SK-N-SH (cell line): ENCODE measurements around the gene METAP1. TPM values are rescaled to one million over a fixed set of nuclear protein-coding genes. Genes with fewer than 3 reads are reported as not detected.
"Not testable (repeated sequence)": the region's sequence is repeated elsewhere in the genome, so short reads cannot be mapped to it uniquely, and the experiment has no call there.

ENCODE experiments used
- CTCF ChIA-PET: fragments of 300-600, 350-600 bp; formaldehyde crosslinking; extraction: SDS; loops from one replicate; lab custom pipeline; 2021; lab: Yijun Ruan, JAX
- POLR2A ChIA-PET: fragments of 350-600 bp; sonication (Branson Sonifier 250); formaldehyde crosslinking; extraction: SDS; loops from one replicate; lab custom pipeline; 2020; ENCODE audit warnings: antibody characterized with exemption, inconsistent platforms; lab: Yijun Ruan, JAX
- DNase-seq: peaks from one replicate; pipeline ENCODE4 v3.0.0; 2012
- H2AFZ ChIP-seq: fragments of 200-600 bp; sonication (generic); 2 replicates; pipeline ENCODE4 v1.8.1; 2016; ENCODE audit warnings: antibody characterized with exemption, mild to moderate bottlenecking, low read depth
- H3F3A ChIP-seq: fragments of 200-600 bp; sonication (generic); replicated peaks from 2 replicates; pipeline ENCODE3; 2016; ENCODE audit warnings: antibody characterized with exemption, mild to moderate bottlenecking; ENCODE audit not compliant: insufficient read depth
- H3K27ac ChIP-seq, 2 experiments: fragments of 200-500 bp in 1 of 2; fragments of 200-600 bp in 1 of 2; sonication (Bioruptor generic) in 1 of 2; sonication (generic), shearing (Covaris generic) in 1 of 2; 2 replicates each; pipeline versions ENCODE4 v1.5.1 to v1.6.1; 2014 to 2016; ENCODE audit warnings: low read depth in 2 of 2, inconsistent platforms in 1 of 2, low read length in 1 of 2, mild to moderate bottlenecking in 1 of 2, mixed read lengths in 1 of 2
- H3K27me3 ChIP-seq: fragments of 200-600 bp; sonication (generic), shearing (Covaris generic); 2 replicates; pipeline ENCODE4 v1.6.1; 2016; ENCODE audit warnings: mixed run types; ENCODE audit not compliant: insufficient read depth
- H3K36me3 ChIP-seq, 2 experiments: fragments of 200-500 bp in 1 of 2; fragments of 200-600 bp in 1 of 2; sonication (Bioruptor generic) in 1 of 2; sonication (generic) in 1 of 2; replicated peaks in 1 of 2; 2 replicates each; pipeline versions ENCODE3 to v1.5.1; 2014 to 2016; ENCODE audit warnings: low read length in 1 of 2, mild to moderate bottlenecking in 1 of 2; ENCODE audit not compliant: insufficient read depth in 2 of 2, control insufficient read depth in 1 of 2
- H3K4me1 ChIP-seq, 2 experiments: fragments of 200-500 bp in 1 of 2; fragments of 200-600 bp in 1 of 2; sonication (Bioruptor generic) in 1 of 2; sonication (generic), shearing (Covaris generic) in 1 of 2; 2 replicates each; pipeline versions ENCODE4 v1.5.1 to v1.6.1; 2014 to 2016; ENCODE audit warnings: low read depth in 1 of 2, low read length in 1 of 2, mixed run types in 1 of 2; ENCODE audit not compliant: insufficient read depth in 2 of 2, control insufficient read depth in 1 of 2
- H3K4me2 ChIP-seq: fragments of 200-600 bp; sonication (generic), shearing (Covaris generic); 2 replicates; pipeline ENCODE4 v1.6.1; 2017; ENCODE audit warnings: mixed run types
- H3K4me3 ChIP-seq, 2 experiments: fragments of 200-500 bp in 1 of 2; fragments of 200-600 bp in 1 of 2; sonication (Bioruptor generic) in 1 of 2; sonication (generic), shearing (Covaris generic) in 1 of 2; 2 replicates each; pipeline versions ENCODE4 v1.5.1 to v1.8.1; 2014 to 2016; ENCODE audit warnings: low read depth in 2 of 2, inconsistent platforms in 1 of 2, low read length in 1 of 2, mild to moderate bottlenecking in 1 of 2, mixed read lengths in 1 of 2, moderate library complexity in 1 of 2
- H3K79me2 ChIP-seq: fragments of 200-600 bp; sonication (generic); 2 replicates; pipeline ENCODE4 v1.8.1; 2017; ENCODE audit warnings: mild to moderate bottlenecking; ENCODE audit not compliant: insufficient read depth
- H3K9ac ChIP-seq: fragments of 200-600 bp; sonication (generic); 2 replicates; pipeline ENCODE4 v1.6.1; 2017; ENCODE audit warnings: mixed run types
- H3K9me2 ChIP-seq: fragments of 200-600 bp; sonication (generic); 2 replicates; pipeline ENCODE4 v1.6.1; 2017; ENCODE audit warnings: mixed run types
- H3K9me3 ChIP-seq: fragments of 200-600 bp; sonication (generic); 2 replicates; pipeline ENCODE4 v1.6.1; 2017; ENCODE audit warnings: mixed run types, mild to moderate bottlenecking, moderate library complexity
- H4K20me1 ChIP-seq: fragments of 200-600 bp; sonication (generic); 2 replicates; pipeline ENCODE4 v1.6.1; 2017; ENCODE audit warnings: mild to moderate bottlenecking, mixed run types; ENCODE audit not compliant: insufficient read depth
- CHD2 ChIP-seq: fragments of 150-350 bp; IDR thresholded peaks from 2 replicates; pipeline ENCODE4 v1.6.1; 2018; ENCODE audit warnings: low read length; ENCODE audit not compliant: partially characterized antibody
- EP300 ChIP-seq, 2 experiments: IDR thresholded peaks; 2 replicates each; pipeline versions ENCODE4 v1.4.0 to v1.6.1; 2012; ENCODE audit warnings: borderline replicate concordance in 1 of 2, low read depth in 1 of 2, low read length in 1 of 2
- EZH2phosphoT487 ChIP-seq: fragments of 200-600 bp; sonication (generic); IDR thresholded peaks from 2 replicates; pipeline ENCODE4 v1.6.1; 2017; ENCODE audit warnings: low read depth, mixed run types, mild to moderate bottlenecking, antibody characterized with exemption, moderate library complexity, borderline replicate concordance
- FOXM1 ChIP-seq: IDR thresholded peaks from 2 replicates; pipeline ENCODE4 v1.4.0; 2012; ENCODE audit warnings: low read depth, mild to moderate bottlenecking
- GABPA ChIP-seq: IDR thresholded peaks from 2 replicates; pipeline ENCODE4 v1.4.0; 2012; ENCODE audit warnings: low read depth, mild to moderate bottlenecking
- MEF2A ChIP-seq: IDR thresholded peaks from 2 replicates; pipeline ENCODE4 v1.4.0; 2012; ENCODE audit warnings: low read depth, borderline replicate concordance
- MXI1 ChIP-seq: IDR thresholded peaks from 2 replicates; pipeline ENCODE4 v1.6.1; 2012; ENCODE audit warnings: mild to moderate bottlenecking, low read depth, low read length, improper control_type of control experiment
- NRF1 ChIP-seq: IDR thresholded peaks from 2 replicates; pipeline ENCODE4 v1.6.1; 2012; ENCODE audit warnings: low read depth, mild to moderate bottlenecking, low read length
- RAD21 ChIP-seq: IDR thresholded peaks from 2 replicates; pipeline ENCODE4 v1.6.1; 2012; ENCODE audit warnings: mild to moderate bottlenecking, low read length
- REST ChIP-seq: IDR thresholded peaks from 2 replicates; pipeline ENCODE4 v1.6.1; 2012; ENCODE audit warnings: mild to moderate bottlenecking, low read depth, low read length, moderate library complexity
- RFX5 ChIP-seq: IDR thresholded peaks from 2 replicates; pipeline ENCODE4 v1.6.1; 2012; ENCODE audit warnings: mild to moderate bottlenecking, improper control_type of control experiment, low read length
- RXRA ChIP-seq: IDR thresholded peaks from 2 replicates; pipeline ENCODE4 v1.4.0; 2012; ENCODE audit warnings: low read depth, mild to moderate bottlenecking, borderline replicate concordance
- SIN3A ChIP-seq: IDR thresholded peaks from 2 replicates; pipeline ENCODE4 v1.6.1; 2012; ENCODE audit warnings: low read depth, mild to moderate bottlenecking, low read length, moderate library complexity, borderline replicate concordance
- TCF12 ChIP-seq: IDR thresholded peaks from 2 replicates; pipeline ENCODE4 v1.4.0; 2012
- USF1 ChIP-seq: IDR thresholded peaks from 2 replicates; pipeline ENCODE4 v1.4.0; 2012; ENCODE audit warnings: low read depth, borderline replicate concordance
- USF2 ChIP-seq: fragments of 150-350 bp; IDR thresholded peaks from 2 replicates; pipeline ENCODE4 v1.6.1; 2017; ENCODE audit warnings: antibody characterized with exemption, low read length, low read depth, borderline replicate concordance
- YY1 ChIP-seq: IDR thresholded peaks from 2 replicates; pipeline ENCODE4 v1.4.0; 2012; ENCODE audit warnings: low read depth, mild to moderate bottlenecking
- ZBTB33 ChIP-seq: IDR thresholded peaks from 2 replicates; pipeline ENCODE4 v1.4.0; 2012; ENCODE audit warnings: low read depth, borderline replicate concordance
- WGBS: methylation state at CpG from one replicate; pipeline ENCODE4 v1.1.6; 2017; ENCODE audit warnings: low lambda C conversion rate; 5-methylcytosine and 5-hydroxymethylcytosine counted together
- polyA plus RNA-seq, 3 experiments: library from polyadenylated mRNA; depleted of rRNA; stranded (reverse); fragments of >200 nt; gene quantifications; 2 replicates each; pipeline ENCODE4 v1.2.3, GENCODE V29; 2012

Gene METAP1
- polyA plus RNA-seq, 1 of the 3 experiments (the other 2 are of a cell fraction) = 41.0 TPM

GRCh38 chr4:99099311-99099710, 103.8 kb downstream of the METAP1 start:
- Histone ChIP-seq H3K4me1 (peaks cover 0 to 6% of the 10 kb centered on the region in 2 experiments; a peak in 1 of 4 replicates), H3K27ac (no peak overlapping the region), H3K4me3 (no peak overlapping the region), H3F3A (peaks cover 5% of the 10 kb centered on the region), H3K4me2 (no peak overlapping the region), H3K9me2 (no peaks in the 10 kb centered on the region), H3K9me3 (no peaks in the 10 kb centered on the region), H3K9ac (no peak overlapping the region), H3K79me2 (no peaks in the 10 kb centered on the region), H4K20me1 (no peaks in the 10 kb centered on the region), H3K36me3 (no peaks in the 10 kb centered on the region)
- DNase-seq = no peak
- CTCF ChIA-PET = no interaction called here
- POLR2A ChIA-PET = no interaction called here
- no peak for TF ChIP-seq YY1
- TF ChIP-seq MEF2A = no peak
- no peak for TF ChIP-seq NRF1
- TF ChIP-seq USF2 = no peak
- no peak for TF ChIP-seq USF1
- no peak for TF ChIP-seq FOXM1
- TF ChIP-seq ZBTB33 = no peak
- no peak for TF ChIP-seq RAD21
- no peak for TF ChIP-seq RFX5
- no peak for TF ChIP-seq EP300 (IDR thresholded peaks at IDR 0.05; ENCODE audit: borderline replicate concordance in 1 of 2, low read depth in 1 of 2, low read length in 1 of 2)
- no peak for TF ChIP-seq TCF12
- TF ChIP-seq EZH2phosphoT487 = no peak
- no peak for TF ChIP-seq CHD2
- no peak for TF ChIP-seq REST
- TF ChIP-seq GABPA = no peak
- no peak for TF ChIP-seq RXRA
- no peak for TF ChIP-seq SIN3A
- no peak for TF ChIP-seq MXI1
- TF ChIP-seq, all 33 proteins: peak for 0
- Histone ChIP-seq H2AFZ (no peak overlapping the region), H3K27me3 (no peaks in the 10 kb centered on the region)
- 86% methylated on average over 12 of the region's 12 CpGs for WGBS

GRCh38 chr4:99099814-99100213, 104.3 kb downstream of the METAP1 start:
- H3K27me3 ChIP-seq, H4K20me1 ChIP-seq, POLR2A ChIA-PET, H3K79me2 ChIP-seq, H3F3A ChIP-seq, H3K9me2 ChIP-seq, H3K36me3 ChIP-seq, H3K4me2 ChIP-seq, H3K9ac ChIP-seq, H3K9me3 ChIP-seq, H3K27ac ChIP-seq, H3K4me1 ChIP-seq, H2AFZ ChIP-seq, DNase-seq, H3K4me3 ChIP-seq: not testable (repeated sequence)
- 80% methylated on average over 3 of the region's 5 CpGs for WGBS
- CTCF ChIA-PET = interaction anchor here (0.9 to 1.3 kb wide), 2 partner anchors 18 to 305 kb away, joined by 3 read pairs; no protein-coding TSS in a partner anchor
